SK-N-MC (cell line): ENCODE results near the gene TMEM243.

Experiments
- EZH2 ChIP-seq: fragments of 200-600 bp; sonication (generic); IDR thresholded peaks from one replicate; pipeline ENCODE4 v1.6.1; 2017; ENCODE audit warnings: antibody characterized with exemption
- FOXP2 ChIP-seq: optimal IDR thresholded peaks from 2 replicates; pipeline ENCODE3; 2011; ENCODE audit warnings: mild to moderate bottlenecking, moderate library complexity; ENCODE audit not compliant: insufficient read depth; ENCODE audit errors: extremely low read length, control extremely low read depth
- POLR2AphosphoS5 ChIP-seq: IDR thresholded peaks from 2 replicates; pipeline ENCODE4 v1.6.1; 2012; ENCODE audit warnings: mild to moderate bottlenecking, low read depth, low read length, borderline replicate concordance

DNA sequence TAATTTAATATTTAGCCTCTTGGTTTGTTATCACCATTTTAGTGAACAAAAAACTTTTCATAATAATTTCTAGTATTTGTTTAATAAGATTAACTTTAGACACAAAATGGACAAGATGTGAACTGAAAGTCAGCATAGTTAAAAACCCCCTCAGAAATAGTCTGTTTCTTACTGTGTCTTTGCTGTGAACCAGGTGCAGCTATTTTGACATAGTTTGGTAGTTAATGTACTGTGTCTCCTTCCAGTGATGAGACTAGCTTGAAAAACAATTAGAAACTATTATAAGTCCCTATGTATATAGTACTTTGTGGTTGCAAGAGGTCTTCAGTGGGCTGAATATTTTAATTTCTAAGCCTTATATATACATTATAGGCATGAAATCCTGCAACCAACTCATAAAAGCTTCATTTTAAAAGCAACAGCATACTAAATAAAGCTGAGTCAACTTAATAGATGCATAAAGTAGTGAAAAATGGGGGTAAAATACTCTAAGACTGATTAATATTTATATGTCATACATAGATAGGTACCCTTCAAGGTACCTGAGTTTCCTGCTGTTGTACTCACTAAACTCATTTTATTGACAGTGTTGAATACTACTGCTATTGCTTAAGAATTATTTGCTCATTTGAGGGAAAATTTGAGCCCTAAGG lies 48.1 kb downstream of the TMEM243 start:
- TF ChIP-seq EZH2 (no peak), POLR2AphosphoS5 (no peak), FOXP2 (no peak)
